Right ventricle myocardium inferior (tissue), 1 donor: ENCODE measurements around the gene NEK8. TPM values are rescaled to one million over a fixed set of nuclear protein-coding genes. Genes with fewer than 3 reads are reported as not detected.
"Not testable (repeated sequence)": the region's sequence is repeated elsewhere in the genome, so short reads cannot be mapped to it uniquely, and the experiment has no call there.

ENCODE experiments used
- ATAC-seq: fragments of 200-7000 bp; cut with Tn5 transposase; one replicate; pipeline ENCODE4 v1.9.1; 2020; ENCODE audit warnings: mild to moderate bottlenecking, moderate library complexity
- DNase-seq: peaks from one replicate; pipeline ENCODE4 v3.0.0; 2021; ENCODE audit errors: missing footprints
- intact Hi-C: fragments of 100-400 bp; cut with DNase I; formaldehyde crosslinking; loops from one replicate; pipeline ENCODE4 v1.11.0; 2022
- total RNA-seq: library from RNA; stranded (reverse); fragmentation: NEBNext Ultra II Directional; extraction: Animal tissue kit (Norgen Biotek cat#: 25700); gene quantifications from one replicate; pipeline ENCODE4 v1.2.1, GENCODE V29; 2021
- donor health status: DM: no; HTN: yes; CAD: no; lungs with severe emphysema.

Gene NEK8
- total RNA-seq, 1 donor from 2014 or later: 0.60 TPM

GRCh38 chr17:28751600-28752366 is 23.2 kb downstream of the NEK8 start:
- ATAC-seq: no peak
- intact Hi-C loops: no loop called here
- DNase-seq: no peak

- ATAC-seq: no peak
- intact Hi-C loops: no loop called here
- DNase-seq: no peak
Observed at GRCh38 chr17:28755486-28755885, 26.9 kb downstream of the NEK8 start.

DNA sequence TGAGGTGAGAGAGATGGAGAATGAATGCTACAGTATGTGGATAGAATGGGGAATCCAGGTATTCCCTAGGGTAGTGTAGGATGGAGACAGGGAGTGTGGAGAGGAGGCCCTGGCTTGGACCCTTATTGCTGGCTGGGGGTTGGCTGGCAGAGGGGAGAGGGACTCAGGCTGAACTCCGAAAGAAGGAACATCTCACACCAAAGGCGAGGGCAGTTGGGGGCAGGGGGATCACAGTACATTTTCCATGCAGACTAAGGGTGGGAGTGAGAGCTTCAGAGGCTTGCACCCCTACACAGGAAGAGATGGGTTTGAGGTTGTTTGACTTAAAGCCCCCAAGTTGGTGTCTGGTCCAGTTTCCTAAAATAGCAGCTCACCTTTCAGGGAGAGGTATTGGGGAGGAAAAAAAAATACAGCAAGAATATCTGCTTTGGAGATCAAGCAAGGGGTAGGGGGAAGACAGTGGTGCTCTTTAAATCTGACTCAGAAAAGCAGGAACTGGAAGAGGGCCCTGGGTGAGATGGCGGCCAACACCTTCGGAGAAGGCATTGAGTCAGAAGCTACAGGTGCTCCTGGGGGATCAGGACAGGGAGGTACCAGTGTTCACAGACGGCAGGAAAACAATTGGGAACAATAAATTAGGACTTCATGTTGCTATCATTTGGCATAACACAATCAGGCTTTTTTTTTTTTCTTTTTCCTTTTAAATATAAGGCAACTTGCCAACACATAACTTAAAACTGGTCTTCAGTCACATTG is 27.6 kb downstream of the NEK8 start:
- DNase-seq (no peak), ATAC-seq (no peak)
- intact Hi-C loops: no loop called here

DNA sequence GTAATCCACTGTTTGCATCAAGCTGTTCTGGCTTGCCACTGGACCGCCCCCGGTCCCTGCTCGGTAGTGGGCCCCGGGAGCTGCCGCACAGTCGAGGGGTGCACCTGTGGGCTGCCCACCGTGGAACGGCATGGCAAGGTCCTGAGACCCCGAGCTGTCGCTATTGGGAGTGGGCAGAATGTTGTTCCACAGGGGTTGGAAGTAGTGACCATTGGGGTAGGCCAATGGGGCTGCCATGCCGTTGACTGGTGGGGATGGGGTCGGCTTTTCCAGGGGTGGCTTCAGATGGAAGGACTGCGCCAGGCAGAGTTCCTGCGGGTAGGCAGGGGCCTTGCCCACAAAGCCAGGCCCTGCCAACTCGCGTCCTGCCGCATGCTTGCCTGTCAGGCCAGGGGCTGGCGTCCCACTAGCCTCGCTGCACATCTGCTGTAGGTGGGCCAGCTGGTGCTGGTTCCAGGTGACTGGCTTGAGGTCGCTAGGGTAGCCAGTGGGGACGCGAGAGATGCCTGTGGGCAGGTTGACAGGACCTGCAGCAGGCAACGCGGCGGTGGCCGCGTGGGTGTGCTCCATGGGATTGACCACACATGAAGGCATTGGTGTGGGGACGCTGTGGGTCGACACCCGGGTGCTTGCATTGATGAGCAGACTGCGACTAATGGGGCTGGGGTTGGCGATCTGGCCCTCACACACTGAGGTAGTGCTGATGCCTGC is 30.0 kb downstream of the NEK8 start:
- intact Hi-C loops: no loop called here

GRCh38 chr17:28759256-28759865 is 30.8 kb downstream of the NEK8 start:
- DNase-seq (no peak), ATAC-seq (no peak)
- intact Hi-C loops: no loop called here

More for the DNA sequence above, 30.0 kb downstream of the NEK8 start:
- no peak for DNase-seq
- no peak for ATAC-seq

DNA sequence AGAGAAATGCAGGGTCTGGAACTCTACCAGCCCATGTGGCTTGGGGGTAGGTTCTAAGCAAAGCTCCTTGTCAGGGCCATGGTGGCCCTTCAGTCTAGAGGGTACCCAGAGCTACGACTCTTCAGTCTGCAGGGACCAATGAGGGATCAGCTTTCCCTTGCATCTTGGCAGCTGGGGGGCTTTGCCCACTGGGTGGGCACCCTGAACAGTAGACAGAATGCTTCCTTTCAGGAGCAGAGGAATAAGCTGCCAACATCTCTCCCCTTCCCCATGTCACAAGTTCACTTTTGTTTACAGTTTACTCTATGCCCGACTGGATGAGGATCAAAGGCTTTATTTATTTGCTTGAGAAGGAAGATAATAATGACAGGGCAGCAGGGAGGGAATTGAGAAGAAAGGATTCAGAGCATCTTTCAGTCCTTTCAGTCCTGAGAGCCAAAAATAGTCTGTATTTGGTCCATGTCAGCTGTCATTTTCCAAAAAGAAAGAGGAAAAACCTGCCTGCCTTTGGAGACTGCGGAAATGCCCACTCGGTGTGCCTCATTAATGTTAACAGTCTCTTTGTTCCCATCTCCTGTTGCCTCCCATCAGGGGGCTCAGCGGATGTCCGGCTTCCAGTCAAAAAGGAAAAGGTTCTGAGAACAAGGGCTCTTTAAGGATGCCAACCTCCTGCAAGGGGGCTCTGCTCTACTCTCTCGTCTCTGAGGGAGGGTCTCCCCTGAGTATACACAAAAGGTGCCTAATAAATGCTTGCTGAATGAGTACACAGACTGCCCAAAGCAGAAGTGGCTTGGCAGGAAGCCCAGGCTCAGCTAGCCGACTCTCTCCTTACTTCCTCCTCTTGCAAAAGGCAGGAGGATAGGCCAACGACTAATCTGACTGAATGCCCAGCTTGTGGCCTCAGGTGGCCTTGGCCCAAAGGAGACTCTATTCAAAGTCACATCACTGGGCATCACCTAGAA is 32.3 kb downstream of the NEK8 start:
- DNase-seq: peak; percentile 89
- ATAC-seq: peak; percentile 61
- intact Hi-C loops: loop anchor here (10.0 kb wide), 1 partner anchor 84 kb away; the partner anchor contains the start of gene FAM222B

DNA sequence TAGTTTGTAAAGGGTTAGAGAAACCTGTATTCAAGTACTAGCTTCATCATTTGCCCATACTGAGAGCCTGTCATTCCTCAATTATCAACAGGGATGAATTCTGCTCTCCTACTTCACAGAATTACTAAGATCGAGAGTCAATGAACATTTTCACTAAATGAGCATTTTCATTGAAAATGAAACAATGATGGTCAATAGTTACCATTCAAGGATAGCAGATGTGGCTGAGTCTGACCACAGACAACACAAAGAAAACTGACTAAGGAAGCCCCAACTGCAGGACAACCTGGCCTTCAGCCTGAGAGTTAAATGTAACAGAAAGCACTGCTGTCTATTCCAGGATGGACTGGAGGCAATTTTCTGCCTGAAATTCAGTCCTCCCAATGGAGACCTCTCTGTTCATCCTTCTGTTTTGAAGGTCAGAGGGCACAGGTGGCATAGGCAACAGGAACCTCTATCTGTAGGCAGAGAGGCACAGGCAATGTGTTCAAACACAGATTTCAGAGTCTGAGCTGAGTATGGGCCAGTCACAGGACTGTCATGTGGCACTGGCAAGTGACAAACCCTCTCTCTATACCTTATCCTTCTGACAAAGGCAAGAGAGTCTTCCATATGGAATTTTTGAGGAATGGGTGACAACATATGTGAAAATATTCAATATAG is 34.7 kb downstream of the NEK8 start:
- DNase-seq (no peak), ATAC-seq (no peak)
- intact Hi-C loops: loop anchor here (10.0 kb wide), 1 partner anchor 82 kb away; the partner anchor contains the start of gene FAM222B

DNA sequence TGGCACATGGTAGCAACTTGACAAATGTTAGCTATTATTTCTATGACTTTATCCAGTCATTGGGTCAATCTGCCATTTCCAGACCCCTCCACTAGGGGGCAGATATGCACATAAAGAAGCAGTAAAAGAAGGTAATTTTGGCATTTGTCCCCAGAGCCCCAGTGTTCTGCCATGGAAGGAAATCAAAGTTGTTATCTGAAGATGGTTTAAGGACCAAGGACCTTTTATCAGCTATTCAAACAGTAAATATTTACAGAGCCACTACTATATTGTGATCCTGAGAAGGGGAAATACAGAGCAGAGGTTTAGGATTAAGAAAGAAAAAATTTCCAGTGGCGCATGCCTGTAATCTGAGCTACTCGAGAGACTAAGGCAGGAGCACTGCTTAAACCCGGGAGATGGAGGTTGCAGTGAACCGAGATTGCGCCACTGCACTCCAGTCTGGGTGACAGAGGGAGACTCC is 35.2 kb downstream of the NEK8 start:
- ATAC-seq (no peak), DNase-seq (no peak)
- intact Hi-C loops: loop anchor here (10.0 kb wide), 1 partner anchor 81 kb away; the partner anchor contains the start of gene FAM222B

- DNase-seq (no peak), ATAC-seq (no peak)
- intact Hi-C loops: loop anchor here (5.0 to 10.0 kb wide), 2 partner anchors 80 to 132 kb away; partner anchors contain the start of genes FAM222B and FLOT2
Observed at GRCh38 chr17:28765038-28765437, 36.5 kb downstream of the NEK8 start.

DNA sequence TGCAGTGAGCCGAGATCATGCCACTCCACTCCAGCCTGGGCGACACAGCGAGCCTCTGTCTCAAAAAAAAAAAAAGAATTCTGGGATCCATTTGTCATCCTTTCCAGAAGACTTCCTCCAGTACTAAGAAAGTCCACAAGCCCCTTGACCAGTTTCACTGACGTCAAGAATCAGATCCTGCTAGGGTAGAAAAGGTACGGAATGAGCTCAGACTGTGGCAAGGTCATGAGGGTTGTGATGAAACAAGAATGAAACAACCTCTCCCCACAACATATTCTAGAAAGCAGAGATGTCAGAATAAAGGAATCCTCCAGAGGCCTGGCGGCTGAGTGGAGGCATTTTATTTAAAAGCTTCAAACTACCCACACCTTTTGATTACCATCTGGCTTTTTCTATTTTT is 45.1 kb downstream of the NEK8 start:
- DNase-seq (no peak), ATAC-seq (no peak)
- intact Hi-C loops: no loop called here

DNA sequence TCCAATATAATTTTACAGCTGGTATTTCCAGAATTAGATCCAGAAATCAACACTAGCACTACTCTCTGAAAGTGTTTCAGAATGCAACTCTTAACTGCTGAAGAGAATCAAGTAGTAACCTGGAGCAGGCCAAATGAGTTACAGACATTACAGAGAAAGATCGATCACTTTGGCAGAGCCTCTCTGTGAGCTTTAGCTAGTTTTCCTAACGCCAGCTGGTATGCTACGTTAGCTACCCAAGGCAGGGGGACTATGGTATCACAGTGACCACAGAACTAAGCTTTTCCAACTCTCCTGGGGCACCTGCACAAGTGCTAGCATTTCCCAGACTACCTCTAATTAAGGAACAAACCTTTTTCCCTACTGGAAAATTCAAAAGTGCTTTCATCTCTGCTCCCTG is 45.6 kb downstream of the NEK8 start:
- ATAC-seq: no peak
- intact Hi-C loops: no loop called here
- DNase-seq: no peak

DNA sequence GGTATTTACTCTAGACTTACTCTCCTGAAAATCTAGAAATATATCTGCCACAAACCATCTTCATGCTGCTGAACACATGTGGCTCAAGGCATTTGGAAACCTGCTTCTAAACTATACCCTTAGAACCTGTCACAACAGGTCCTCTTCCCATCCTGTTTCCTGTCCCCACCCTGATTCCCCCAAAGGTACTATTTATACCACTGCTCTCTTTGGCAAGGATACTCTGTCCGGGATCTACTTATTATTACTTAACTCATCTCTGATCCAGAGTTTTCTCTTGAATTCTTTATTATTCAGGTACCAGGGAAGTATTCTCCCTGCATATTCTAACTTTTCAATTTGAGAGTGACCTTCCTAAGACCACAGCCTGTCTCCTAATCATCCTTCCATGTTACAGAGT is 48.6 kb downstream of the NEK8 start:
- ATAC-seq: no peak
- DNase-seq: no peak
- intact Hi-C loops: loop anchor here (5.0 kb wide), 1 partner anchor 35 kb away; no protein-coding TSS in a partner anchor

GRCh38 chr17:28779601-28780000 is 51.0 kb downstream of the NEK8 start:
- intact Hi-C loops: loop anchor here (5.0 kb wide), 1 partner anchor 33 kb away; no protein-coding TSS in a partner anchor
- ATAC-seq, DNase-seq: not testable (repeated sequence)

- DNase-seq (no peak), ATAC-seq (no peak)
- intact Hi-C loops: no loop called here
Observed at GRCh38 chr17:28783161-28783560, 54.6 kb downstream of the NEK8 start.

DNA sequence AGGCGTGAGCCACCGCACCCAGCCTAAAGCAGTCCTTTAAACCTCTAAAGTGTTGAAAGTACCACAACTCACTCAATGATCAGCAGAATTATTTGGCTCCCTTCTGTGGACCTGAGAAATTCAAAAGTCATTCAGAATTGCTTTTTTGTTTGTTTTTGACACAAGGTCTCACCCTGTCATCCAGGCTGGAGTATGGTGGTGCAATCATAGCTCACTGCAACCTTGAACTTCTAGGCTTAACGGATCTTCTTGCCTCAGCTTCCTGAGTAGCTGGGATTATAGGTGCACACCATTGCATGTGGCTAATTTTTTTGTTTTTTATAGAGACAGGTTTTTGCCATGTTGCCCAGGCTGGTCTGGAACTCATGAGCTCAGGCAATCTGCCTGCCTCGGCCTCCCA is 59.5 kb downstream of the NEK8 start:
- DNase-seq (no peak), ATAC-seq (no peak)
- intact Hi-C loops: no loop called here
